ENCODE results near the gene JUNB. TPM values are rescaled to one million over a fixed set of nuclear protein-coding genes. Genes with fewer than 3 reads are reported as not detected.
A peak's percentile ranks its signal among the peaks of the same experiment; 100 is the strongest.

The JUNB gene
- polyA plus RNA-seq, 1 donor (not counting 4 experiments of a cell fraction or from before 2014, with no cell fraction given): 40.8 TPM

- H3K36me3 ChIP-seq (ENCODE audit: control insufficient read depth in 2 of 2, extremely low read depth in 1 of 2, insufficient read depth in 2 of 2, low read length in 2 of 2): peaks cover 0 to 1% of the 10 kb centered on the region in 2 experiments
- no peak overlapping the region for H3K4me3 ChIP-seq (ENCODE audit: control insufficient read depth in 2 of 3, extremely low read depth in 1 of 3, insufficient read depth in 2 of 3, low read depth in 1 of 3, low read length in 3 of 3)
- DNase-seq (ENCODE audit: low read depth, low spot score) (no peak), FAIRE-seq (no peak)
- dilution Hi-C loops (cut with MboI; ENCODE audit: extremely low pct_ligation_motif_present, low sequenced_read_pairs): no loop called here
- no peak overlapping the region for H3K27ac ChIP-seq (ENCODE audit: control insufficient read depth, insufficient read depth, low read length)
- H3K9me3 ChIP-seq (ENCODE audit: control insufficient read depth, low read depth, low read length): no peaks in the 10 kb centered on the region
- H3K9ac ChIP-seq (ENCODE audit: control insufficient read depth, extremely low read depth, insufficient read depth, low read length): no peak overlapping the region
- peaks cover 11% of the 10 kb centered on the region for H3K27me3 ChIP-seq (ENCODE audit: control insufficient read depth, extremely low read depth, insufficient read depth, low read length)
- H3K4me1 ChIP-seq (ENCODE audit: control insufficient read depth, extremely low read depth, insufficient read depth, low read length): peaks cover under 1% of the 10 kb centered on the region
- H3K4me2 ChIP-seq (ENCODE audit: control insufficient read depth, extremely low read depth, insufficient read depth, low read depth, low read length): no peak overlapping the region
- H3K79me2 ChIP-seq (ENCODE audit: control insufficient read depth, insufficient read depth, low read length): no peaks in the 10 kb centered on the region
- no peak overlapping the region for H2AFZ ChIP-seq (ENCODE audit: control insufficient read depth, low read length)
- H4K20me1 ChIP-seq (ENCODE audit: control insufficient read depth, extremely low read depth, insufficient read depth, low read length): no peaks in the 10 kb centered on the region
- no peaks in the 10 kb centered on the region for H3K9me1 ChIP-seq (ENCODE audit: control insufficient read depth, extremely low read depth, insufficient read depth, low read length)
- no peak for TF ChIP-seq EZH2 (IDR thresholded peaks at IDR 0.05; ENCODE audit: low read length)
- TF ChIP-seq CTCF (optimal IDR thresholded peaks at IDR 0.05 in 1 of 3, IDR thresholded peaks at IDR 0.05 in 1 of 3, conservative IDR thresholded peaks at IDR 0.05 in 1 of 3; ENCODE audit: extremely low read depth in 1 of 3, insufficient read depth in 2 of 3, low read length in 3 of 3): no peak
These were observed 35.0 kb upstream of the JUNB start for GRCh38 chr19:12756150-12756883.

- Histone ChIP-seq H3K79me2 (ENCODE audit: control insufficient read depth, insufficient read depth, low read length) (no peaks in the 10 kb centered on the region), H3K36me3 (ENCODE audit: control insufficient read depth in 2 of 2, extremely low read depth in 1 of 2, insufficient read depth in 2 of 2, low read length in 2 of 2) (peaks cover 0 to 4% of the 10 kb centered on the region in 2 experiments), H3K27me3 (ENCODE audit: control insufficient read depth, extremely low read depth, insufficient read depth, low read length) (no peaks in the 10 kb centered on the region), H3K9me3 (ENCODE audit: control insufficient read depth, low read depth, low read length) (no peaks in the 10 kb centered on the region), H3K9ac (ENCODE audit: control insufficient read depth, extremely low read depth, insufficient read depth, low read length) (peak overlapping the region; percentile 33), H2AFZ (ENCODE audit: control insufficient read depth, low read length) (peak overlapping the region; percentile 25), H3K27ac (ENCODE audit: control insufficient read depth, insufficient read depth, low read length) (no peak overlapping the region), H3K4me3 (ENCODE audit: control insufficient read depth in 2 of 3, extremely low read depth in 1 of 3, insufficient read depth in 2 of 3, low read depth in 1 of 3, low read length in 3 of 3) (peak overlapping the region in 2 of 3 experiments; percentile 12 to 16), H3K4me1 (ENCODE audit: control insufficient read depth, extremely low read depth, insufficient read depth, low read length) (no peaks in the 10 kb centered on the region), H4K20me1 (ENCODE audit: control insufficient read depth, extremely low read depth, insufficient read depth, low read length) (no peaks in the 10 kb centered on the region), H3K4me2 (ENCODE audit: control insufficient read depth, extremely low read depth, insufficient read depth, low read depth, low read length) (peak overlapping the region; percentile 37), H3K9me1 (ENCODE audit: control insufficient read depth, extremely low read depth, insufficient read depth, low read length) (no peaks in the 10 kb centered on the region)
- TF ChIP-seq CTCF (optimal IDR thresholded peaks at IDR 0.05 in 1 of 3, IDR thresholded peaks at IDR 0.05 in 1 of 3, conservative IDR thresholded peaks at IDR 0.05 in 1 of 3; ENCODE audit: extremely low read depth in 1 of 3, insufficient read depth in 2 of 3, low read length in 3 of 3) (peak; percentile 83 to 97 (median 84)), EZH2 (IDR thresholded peaks at IDR 0.05; ENCODE audit: low read length) (no peak)
- DNase-seq (ENCODE audit: low read depth, low spot score) (no peak), FAIRE-seq (no peak)
- dilution Hi-C loops (cut with MboI; ENCODE audit: extremely low pct_ligation_motif_present, low sequenced_read_pairs): no loop called here
These were observed 33.6 kb upstream of the JUNB start for GRCh38 chr19:12757544-12758274.

Data from keratinocyte (primary cell).